ENCODE data around the gene CFAP68.

- TF ChIP-seq POLR2A (IDR thresholded peaks at IDR 0.05; ENCODE audit: low read depth, low read length): no peak
- no peak for TF ChIP-seq POLR2AphosphoS5 (IDR thresholded peaks at IDR 0.05; ENCODE audit: low read depth, low read length)
Measured at GRCh38 chr11:111930472-111930871, 51.1 kb downstream of the CFAP68 start.

All from GM12891 (cell line).